AG09319 (cell line): Measurements from ENCODE around the gene EIF5A.
"Not testable (repeated sequence)": the region's sequence is repeated elsewhere in the genome, so short reads cannot be mapped to it uniquely, and the experiment has no call there.

ENCODE experiments used
- DNase-seq: peaks from one replicate; pipeline ENCODE4 v3.0.0-alpha.2; 2010; ENCODE audit warnings: low read depth; ENCODE audit errors: extremely low read depth
- TF ChIP-seq, protein P1 (sequence below): IDR thresholded peaks from 2 replicates; pipeline ENCODE4 v1.5.1; 2011; ENCODE audit warnings: low read depth, mild to moderate bottlenecking, inconsistent platforms, low read length, moderate library complexity

EIF5A gene

DNA sequence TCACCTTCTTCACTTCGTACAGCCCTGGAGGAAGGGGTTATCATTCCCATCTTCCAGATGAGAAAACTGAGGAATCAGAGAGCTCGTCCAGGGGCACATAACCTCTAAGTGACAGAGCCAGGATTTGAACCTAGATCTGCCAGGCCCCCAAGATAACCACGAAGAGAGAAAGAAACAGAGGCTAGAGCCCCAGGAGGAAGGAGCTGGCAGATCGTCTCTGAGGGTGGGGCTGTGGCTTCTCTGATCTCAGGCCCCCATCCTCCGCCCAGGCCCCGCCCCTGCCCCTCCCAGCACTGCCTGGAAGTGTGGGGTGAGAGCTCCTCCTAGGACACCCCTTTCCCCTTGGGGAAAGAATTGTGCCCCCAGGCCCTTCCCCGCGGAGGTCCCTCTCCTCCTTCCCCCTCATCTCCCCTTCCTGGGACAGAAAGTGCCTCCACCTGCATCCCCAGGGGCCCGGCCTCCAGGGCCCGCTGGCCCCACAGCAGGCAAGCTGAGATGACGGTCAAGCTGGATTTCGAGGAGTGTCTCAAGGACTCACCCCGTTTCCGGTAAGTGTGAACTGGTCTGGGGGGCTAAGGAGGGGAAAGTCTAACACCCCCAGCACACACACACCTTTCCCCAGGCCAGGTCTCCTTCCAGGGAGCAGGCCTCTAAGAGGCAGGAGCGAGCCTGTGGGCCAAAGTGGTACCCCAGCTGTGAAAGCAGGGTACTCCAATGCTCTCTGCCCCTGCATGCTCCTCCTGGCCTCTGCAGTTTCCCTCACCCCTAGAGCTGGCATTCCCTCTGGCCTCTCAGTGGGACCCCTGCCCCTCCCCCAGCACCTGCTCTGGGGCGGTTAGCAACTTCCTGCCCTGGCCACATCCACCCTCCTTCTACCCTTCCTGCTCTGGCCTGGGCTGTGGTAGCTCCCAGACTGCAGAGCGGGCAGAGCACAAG lies 29.1 kb downstream of the EIF5A start, which contains the start of gene ACAP1:
ACAP1 (plus strand) TSS at position 290 of the 936 bp plus-strand sequence; CDS start at position 496, 206 bp downstream.
- no peak for DNase-seq
- TF ChIP-seq, protein P1, sequence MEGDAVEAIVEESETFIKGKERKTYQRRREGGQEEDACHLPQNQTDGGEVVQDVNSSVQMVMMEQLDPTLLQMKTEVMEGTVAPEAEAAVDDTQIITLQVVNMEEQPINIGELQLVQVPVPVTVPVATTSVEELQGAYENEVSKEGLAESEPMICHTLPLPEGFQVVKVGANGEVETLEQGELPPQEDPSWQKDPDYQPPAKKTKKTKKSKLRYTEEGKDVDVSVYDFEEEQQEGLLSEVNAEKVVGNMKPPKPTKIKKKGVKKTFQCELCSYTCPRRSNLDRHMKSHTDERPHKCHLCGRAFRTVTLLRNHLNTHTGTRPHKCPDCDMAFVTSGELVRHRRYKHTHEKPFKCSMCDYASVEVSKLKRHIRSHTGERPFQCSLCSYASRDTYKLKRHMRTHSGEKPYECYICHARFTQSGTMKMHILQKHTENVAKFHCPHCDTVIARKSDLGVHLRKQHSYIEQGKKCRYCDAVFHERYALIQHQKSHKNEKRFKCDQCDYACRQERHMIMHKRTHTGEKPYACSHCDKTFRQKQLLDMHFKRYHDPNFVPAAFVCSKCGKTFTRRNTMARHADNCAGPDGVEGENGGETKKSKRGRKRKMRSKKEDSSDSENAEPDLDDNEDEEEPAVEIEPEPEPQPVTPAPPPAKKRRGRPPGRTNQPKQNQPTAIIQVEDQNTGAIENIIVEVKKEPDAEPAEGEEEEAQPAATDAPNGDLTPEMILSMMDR: no peak

DNA sequence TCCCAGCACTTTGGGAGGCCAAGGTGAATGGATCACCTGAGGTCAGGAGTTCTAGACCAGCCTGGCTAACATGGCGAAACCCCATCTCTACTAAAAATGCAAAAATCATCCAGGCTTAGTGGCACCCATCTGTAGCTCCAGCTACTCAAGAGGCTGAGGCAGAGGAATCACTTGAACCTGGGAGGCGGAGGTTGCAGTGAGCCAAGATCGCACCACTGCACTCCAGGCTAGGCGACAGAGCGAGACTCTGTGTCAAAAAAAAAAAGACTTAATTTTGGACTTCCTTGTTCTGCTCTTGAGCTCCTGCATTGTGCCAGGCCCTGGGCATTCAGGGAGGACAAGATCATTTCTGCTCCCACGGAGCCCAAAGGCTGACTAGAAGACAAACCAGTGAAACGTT lies 30.2 kb downstream of the EIF5A start:
- not testable (repeated sequence) for DNase-seq

DNA sequence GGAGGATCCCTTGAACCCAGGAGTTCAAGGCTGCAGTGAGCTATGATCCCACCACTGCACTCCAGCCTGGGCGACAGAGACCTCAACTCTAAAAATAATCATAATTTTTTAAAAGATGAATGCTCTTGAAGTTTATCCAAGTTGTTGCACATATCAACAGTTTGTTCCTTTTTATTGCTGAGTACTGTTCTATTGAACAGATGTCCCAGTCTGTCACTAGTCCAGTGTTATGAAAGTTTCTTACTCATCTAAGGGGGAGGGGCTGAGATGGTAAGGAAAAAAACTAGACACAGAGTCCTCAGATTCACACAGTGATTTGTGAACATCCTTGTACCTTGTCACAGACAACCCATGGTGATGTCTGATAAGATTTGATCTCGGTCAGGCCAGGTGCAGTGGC lies 32.8 kb downstream of the EIF5A start:
- TF ChIP-seq, protein P1: no peak
- no peak for DNase-seq

DNA sequence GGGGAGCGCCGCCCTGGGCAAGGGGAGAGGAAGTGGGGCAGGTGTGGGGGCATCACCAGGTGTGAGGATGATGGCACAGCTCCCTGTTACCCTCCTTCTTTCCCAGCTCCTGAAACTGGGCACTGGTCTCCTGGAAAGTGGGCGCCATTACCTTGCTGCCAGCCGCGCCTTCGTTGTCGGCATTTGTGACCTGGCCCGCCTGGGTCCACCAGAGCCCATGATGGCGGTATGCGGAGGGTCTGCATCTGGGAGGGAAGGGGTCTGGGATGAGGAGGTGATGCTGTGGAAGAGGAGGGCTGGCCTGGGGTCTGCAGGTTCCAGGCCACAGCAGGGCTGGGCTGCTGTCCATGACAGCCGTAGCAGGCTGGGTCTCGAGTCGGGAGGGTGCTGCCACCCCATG lies 34.4 kb downstream of the EIF5A start:
- TF ChIP-seq, protein P1: no peak
- DNase-seq: no peak

DNA sequence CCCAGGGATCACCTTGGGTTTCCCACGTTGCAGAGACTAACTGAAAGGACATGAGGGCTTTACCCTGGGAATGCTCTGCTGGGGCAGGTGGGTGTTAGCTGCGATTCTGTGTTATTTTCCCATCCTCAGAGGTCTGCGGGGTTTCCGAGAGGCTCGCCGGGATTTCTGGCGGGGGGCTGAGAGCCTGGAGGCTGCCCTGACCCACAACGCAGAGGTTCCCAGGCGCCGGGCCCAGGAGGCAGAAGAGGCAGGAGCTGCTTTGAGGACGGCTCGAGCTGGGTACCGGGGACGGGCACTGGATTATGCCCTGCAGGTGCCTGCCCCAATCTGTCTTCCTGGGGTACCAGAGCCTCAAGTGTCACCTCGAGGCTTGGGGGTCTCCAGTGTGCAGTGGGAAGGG lies 35.8 kb downstream of the EIF5A start:
- TF ChIP-seq, protein P1: no peak
- DNase-seq: no peak

DNA sequence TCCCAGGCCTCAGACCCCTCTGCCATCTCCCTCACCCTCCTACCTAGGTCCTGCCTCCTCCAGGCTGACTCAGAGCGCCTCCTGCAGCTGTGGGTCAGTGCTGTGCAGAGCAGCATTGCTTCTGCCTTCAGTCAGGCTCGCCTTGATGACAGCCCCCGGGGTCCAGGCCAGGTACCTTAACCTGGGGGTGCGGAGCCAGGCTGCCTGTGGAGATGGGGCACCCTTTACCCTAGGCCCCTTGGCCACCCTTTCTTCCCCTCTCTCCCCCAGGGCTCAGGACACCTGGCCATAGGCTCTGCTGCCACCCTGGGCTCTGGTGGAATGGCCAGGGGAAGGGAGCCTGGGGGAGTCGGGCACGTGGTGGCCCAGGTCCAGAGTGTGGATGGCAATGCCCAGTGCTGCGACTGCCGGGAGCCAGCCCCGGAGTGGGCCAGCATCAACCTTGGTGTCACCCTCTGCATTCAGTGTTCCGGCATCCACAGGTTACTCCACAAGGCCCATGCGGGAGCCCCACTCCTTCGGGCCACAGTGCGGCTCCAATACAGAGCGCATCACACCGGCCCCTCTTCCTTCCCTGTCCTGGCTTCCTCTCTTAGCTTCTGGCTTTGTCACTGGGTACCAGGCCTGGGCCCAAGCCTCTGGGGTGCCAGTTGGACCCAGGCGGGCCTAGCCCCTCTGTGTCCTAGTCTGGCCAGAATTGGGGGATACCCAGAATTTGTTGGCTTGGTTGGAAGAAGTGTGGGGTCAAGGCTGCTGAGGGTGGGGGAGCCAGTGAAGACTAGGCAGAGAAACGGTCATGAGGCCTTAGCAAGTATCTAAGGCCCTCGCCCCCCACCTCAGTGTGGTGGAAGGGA lies 39.6 kb downstream of the EIF5A start:
- DNase-seq: no peak

DNA sequence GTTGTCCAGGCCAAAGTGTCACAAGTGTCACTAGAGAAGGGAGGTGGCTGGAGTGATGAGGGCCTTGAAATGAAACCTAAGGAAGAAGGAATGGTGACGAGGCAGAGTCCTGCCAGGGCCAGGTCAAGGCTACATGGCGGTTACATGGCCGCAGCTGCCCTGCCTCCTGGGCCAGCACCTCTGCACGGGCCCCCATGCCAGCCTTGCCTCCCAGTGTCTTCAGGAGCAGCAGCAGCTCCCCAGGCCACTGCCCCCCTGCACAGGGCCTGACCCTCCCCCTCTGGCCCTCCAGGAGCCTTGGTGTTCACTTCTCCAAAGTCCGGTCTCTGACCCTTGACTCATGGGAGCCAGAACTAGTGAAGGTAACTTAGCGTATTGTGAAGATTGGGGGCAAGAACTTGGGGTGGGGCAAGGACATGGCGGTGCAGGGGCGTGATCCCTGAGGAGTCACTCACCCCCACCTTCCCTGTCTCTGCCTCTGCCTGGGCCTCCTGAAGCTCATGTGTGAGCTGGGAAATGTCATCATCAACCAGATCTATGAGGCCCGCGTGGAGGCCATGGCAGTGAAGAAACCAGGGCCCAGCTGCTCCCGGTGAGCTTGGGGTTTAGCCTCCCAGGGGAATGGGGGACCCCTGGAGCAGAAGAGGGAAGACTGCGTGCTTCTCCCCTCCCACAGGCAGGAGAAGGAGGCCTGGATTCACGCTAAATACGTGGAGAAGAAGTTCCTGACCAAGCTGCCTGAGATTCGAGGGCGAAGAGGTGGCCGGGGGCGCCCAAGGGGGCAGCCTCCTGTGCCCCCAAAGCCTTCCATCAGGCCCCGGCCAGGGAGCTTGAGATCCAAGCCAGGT lies 40.4 kb downstream of the EIF5A start:
- TF ChIP-seq, protein P1: no peak
- no peak for DNase-seq

More for the DNA sequence above, 39.6 kb downstream of the EIF5A start:
- TF ChIP-seq, protein P1: no peak
